HG03039 (cell line): ENCODE results near the gene IL12RB2.

ENCODE experiments used
- ATAC-seq: cut with Tn5 transposase; IDR thresholded peaks from one replicate; pipeline ENCODE4 v1.9.1; 2021; ENCODE audit warnings: mild to moderate bottlenecking, moderate library complexity; ENCODE audit not compliant: unreplicated experiment

Gene IL12RB2

GRCh38 chr1:67347688-67348472, 40.2 kb downstream of the IL12RB2 start:
- no peak for ATAC-seq

- no peak for ATAC-seq
Measured at GRCh38 chr1:67348586-67349252, 41.0 kb downstream of the IL12RB2 start.

- ATAC-seq = peak; percentile 80
Measured at GRCh38 chr1:67350783-67351182, 43.1 kb downstream of the IL12RB2 start.

- no peak for ATAC-seq
Measured at GRCh38 chr1:67352211-67352610, 44.5 kb downstream of the IL12RB2 start.

- no peak for ATAC-seq
Measured at GRCh38 chr1:67355745-67356424, 48.2 kb downstream of the IL12RB2 start.

- ATAC-seq = no peak
Measured at GRCh38 chr1:67359592-67359991, 51.9 kb downstream of the IL12RB2 start.

GRCh38 chr1:67361641-67362040, 54.0 kb downstream of the IL12RB2 start:
- ATAC-seq = no peak

- no peak for ATAC-seq
Measured at GRCh38 chr1:67367370-67368045, 59.8 kb downstream of the IL12RB2 start.

GRCh38 chr1:67368046-67368514, 60.4 kb downstream of the IL12RB2 start:
- no peak for ATAC-seq

- no peak for ATAC-seq
Measured at GRCh38 chr1:67371043-67371442, 63.4 kb downstream of the IL12RB2 start.

- no peak for ATAC-seq
Measured at GRCh38 chr1:67371681-67372080, 64.0 kb downstream of the IL12RB2 start.

- ATAC-seq = no peak
Measured at GRCh38 chr1:67372136-67372535, 64.5 kb downstream of the IL12RB2 start.

- no peak for ATAC-seq
Measured at GRCh38 chr1:67372898-67373297, 65.2 kb downstream of the IL12RB2 start.

- ATAC-seq = no peak
Measured at GRCh38 chr1:67376381-67376780, 68.7 kb downstream of the IL12RB2 start.

GRCh38 chr1:67377253-67377652, 69.6 kb downstream of the IL12RB2 start:
- ATAC-seq = no peak

- ATAC-seq = no peak
Measured at GRCh38 chr1:67381154-67381553, 73.5 kb downstream of the IL12RB2 start.

- no peak for ATAC-seq
Measured at GRCh38 chr1:67382292-67382691, 74.6 kb downstream of the IL12RB2 start.

- no peak for ATAC-seq
Measured at GRCh38 chr1:67383999-67384638, 76.4 kb downstream of the IL12RB2 start.

- ATAC-seq = no peak
Measured at GRCh38 chr1:67390041-67390887, 82.6 kb downstream of the IL12RB2 start.

- ATAC-seq = no peak
Measured at GRCh38 chr1:67393240-67393639, 85.6 kb downstream of the IL12RB2 start.
